SK-N-SH (cell line): ENCODE data around the gene PHAF1. TPM values are rescaled to one million over a fixed set of nuclear protein-coding genes. Genes with fewer than 3 reads are reported as not detected.

Experiments used
- CTCF ChIA-PET: fragments of 300-600, 350-600 bp; formaldehyde crosslinking; extraction: SDS; loops from one replicate; lab custom pipeline; 2021; lab: Yijun Ruan, JAX
- POLR2A ChIA-PET: fragments of 350-600 bp; sonication (Branson Sonifier 250); formaldehyde crosslinking; extraction: SDS; loops from one replicate; lab custom pipeline; 2020; ENCODE audit warnings: antibody characterized with exemption, inconsistent platforms; lab: Yijun Ruan, JAX
- DNase-seq: peaks from one replicate; pipeline ENCODE4 v3.0.0; 2012
- H2AFZ ChIP-seq: fragments of 200-600 bp; sonication (generic); 2 replicates; pipeline ENCODE4 v1.8.1; 2016; ENCODE audit warnings: antibody characterized with exemption, mild to moderate bottlenecking, low read depth
- H3F3A ChIP-seq: fragments of 200-600 bp; sonication (generic); replicated peaks from 2 replicates; pipeline ENCODE3; 2016; ENCODE audit warnings: antibody characterized with exemption, mild to moderate bottlenecking; ENCODE audit not compliant: insufficient read depth
- H3K27ac ChIP-seq, 2 experiments: fragments of 200-500 bp in 1 of 2; fragments of 200-600 bp in 1 of 2; sonication (Bioruptor generic) in 1 of 2; sonication (generic), shearing (Covaris generic) in 1 of 2; 2 replicates each; pipeline versions ENCODE4 v1.5.1 to v1.6.1; 2014 to 2016; ENCODE audit warnings: low read depth in 2 of 2, inconsistent platforms in 1 of 2, low read length in 1 of 2, mild to moderate bottlenecking in 1 of 2, mixed read lengths in 1 of 2
- H3K27me3 ChIP-seq: fragments of 200-600 bp; sonication (generic), shearing (Covaris generic); 2 replicates; pipeline ENCODE4 v1.6.1; 2016; ENCODE audit warnings: mixed run types; ENCODE audit not compliant: insufficient read depth
- H3K36me3 ChIP-seq, 2 experiments: fragments of 200-500 bp in 1 of 2; fragments of 200-600 bp in 1 of 2; sonication (Bioruptor generic) in 1 of 2; sonication (generic) in 1 of 2; replicated peaks in 1 of 2; 2 replicates each; pipeline versions ENCODE3 to v1.5.1; 2014 to 2016; ENCODE audit warnings: low read length in 1 of 2, mild to moderate bottlenecking in 1 of 2; ENCODE audit not compliant: insufficient read depth in 2 of 2, control insufficient read depth in 1 of 2
- H3K4me1 ChIP-seq, 2 experiments: fragments of 200-500 bp in 1 of 2; fragments of 200-600 bp in 1 of 2; sonication (Bioruptor generic) in 1 of 2; sonication (generic), shearing (Covaris generic) in 1 of 2; 2 replicates each; pipeline versions ENCODE4 v1.5.1 to v1.6.1; 2014 to 2016; ENCODE audit warnings: low read depth in 1 of 2, low read length in 1 of 2, mixed run types in 1 of 2; ENCODE audit not compliant: insufficient read depth in 2 of 2, control insufficient read depth in 1 of 2
- H3K4me2 ChIP-seq: fragments of 200-600 bp; sonication (generic), shearing (Covaris generic); 2 replicates; pipeline ENCODE4 v1.6.1; 2017; ENCODE audit warnings: mixed run types
- H3K4me3 ChIP-seq, 2 experiments: fragments of 200-500 bp in 1 of 2; fragments of 200-600 bp in 1 of 2; sonication (Bioruptor generic) in 1 of 2; sonication (generic), shearing (Covaris generic) in 1 of 2; 2 replicates each; pipeline versions ENCODE4 v1.5.1 to v1.8.1; 2014 to 2016; ENCODE audit warnings: low read depth in 2 of 2, inconsistent platforms in 1 of 2, low read length in 1 of 2, mild to moderate bottlenecking in 1 of 2, mixed read lengths in 1 of 2, moderate library complexity in 1 of 2
- H3K79me2 ChIP-seq: fragments of 200-600 bp; sonication (generic); 2 replicates; pipeline ENCODE4 v1.8.1; 2017; ENCODE audit warnings: mild to moderate bottlenecking; ENCODE audit not compliant: insufficient read depth
- H3K9ac ChIP-seq: fragments of 200-600 bp; sonication (generic); 2 replicates; pipeline ENCODE4 v1.6.1; 2017; ENCODE audit warnings: mixed run types
- H3K9me2 ChIP-seq: fragments of 200-600 bp; sonication (generic); 2 replicates; pipeline ENCODE4 v1.6.1; 2017; ENCODE audit warnings: mixed run types
- H3K9me3 ChIP-seq: fragments of 200-600 bp; sonication (generic); 2 replicates; pipeline ENCODE4 v1.6.1; 2017; ENCODE audit warnings: mixed run types, mild to moderate bottlenecking, moderate library complexity
- H4K20me1 ChIP-seq: fragments of 200-600 bp; sonication (generic); 2 replicates; pipeline ENCODE4 v1.6.1; 2017; ENCODE audit warnings: mild to moderate bottlenecking, mixed run types; ENCODE audit not compliant: insufficient read depth
- CHD2 ChIP-seq: fragments of 150-350 bp; IDR thresholded peaks from 2 replicates; pipeline ENCODE4 v1.6.1; 2018; ENCODE audit warnings: low read length; ENCODE audit not compliant: partially characterized antibody
- FOXJ3 ChIP-seq: sonication (generic); formaldehyde crosslinking; IDR thresholded peaks from 2 replicates; pipeline ENCODE4 v1.5.1; 2020; ENCODE audit warnings: mild to moderate bottlenecking, missing genetic modification reagents
- FOXM1 ChIP-seq: IDR thresholded peaks from 2 replicates; pipeline ENCODE4 v1.4.0; 2012; ENCODE audit warnings: low read depth, mild to moderate bottlenecking
- GABPA ChIP-seq: IDR thresholded peaks from 2 replicates; pipeline ENCODE4 v1.4.0; 2012; ENCODE audit warnings: low read depth, mild to moderate bottlenecking
- JUND ChIP-seq: IDR thresholded peaks from 2 replicates; pipeline ENCODE4 v1.4.0; 2012
- MAX ChIP-seq: IDR thresholded peaks from 2 replicates; pipeline ENCODE4 v1.4.0; 2012; ENCODE audit warnings: low read depth
- PBX3 ChIP-seq: IDR thresholded peaks from 2 replicates; pipeline ENCODE4; 2012
- POLR2AphosphoS5 ChIP-seq: IDR thresholded peaks from 2 replicates; pipeline ENCODE4 v1.6.1; 2012; ENCODE audit warnings: low read depth, low read length
- RCOR1 ChIP-seq: fragments of 150-350 bp; IDR thresholded peaks from 2 replicates; pipeline ENCODE4 v1.6.1; 2017; ENCODE audit warnings: antibody characterized with exemption, low read length
- RFX5 ChIP-seq: IDR thresholded peaks from 2 replicates; pipeline ENCODE4 v1.6.1; 2012; ENCODE audit warnings: mild to moderate bottlenecking, improper control_type of control experiment, low read length
- SMC3 ChIP-seq: IDR thresholded peaks from 2 replicates; pipeline ENCODE4 v1.6.1; 2012; ENCODE audit warnings: low read depth, low read length, improper control_type of control experiment
- TEAD4 ChIP-seq: IDR thresholded peaks from 2 replicates; pipeline ENCODE4 v1.4.0; 2012; ENCODE audit warnings: mild to moderate bottlenecking, borderline replicate concordance; ENCODE audit not compliant: insufficient read depth
- USF1 ChIP-seq: IDR thresholded peaks from 2 replicates; pipeline ENCODE4 v1.4.0; 2012; ENCODE audit warnings: low read depth, borderline replicate concordance
- USF2 ChIP-seq: fragments of 150-350 bp; IDR thresholded peaks from 2 replicates; pipeline ENCODE4 v1.6.1; 2017; ENCODE audit warnings: antibody characterized with exemption, low read length, low read depth, borderline replicate concordance
- YY1 ChIP-seq: IDR thresholded peaks from 2 replicates; pipeline ENCODE4 v1.4.0; 2012; ENCODE audit warnings: low read depth, mild to moderate bottlenecking
- WGBS: methylation state at CpG from one replicate; pipeline ENCODE4 v1.1.6; 2017; ENCODE audit warnings: low lambda C conversion rate; 5-methylcytosine and 5-hydroxymethylcytosine counted together
- polyA plus RNA-seq, 3 experiments: library from polyadenylated mRNA; depleted of rRNA; stranded (reverse); fragments of >200 nt; gene quantifications; 2 replicates each; pipeline ENCODE4 v1.2.3, GENCODE V29; 2012
- TF ChIP-seq, protein P1 (sequence below): fragments of 200-600 bp; sonication (generic); IDR thresholded peaks from 2 replicates; pipeline ENCODE4 v1.6.1; 2017; ENCODE audit warnings: antibody characterized with exemption, mild to moderate bottlenecking, moderate library complexity

PHAF1 gene
- polyA plus RNA-seq, 1 of the 3 experiments (the other 2 are of a cell fraction), result 17.3 TPM

DNA sequence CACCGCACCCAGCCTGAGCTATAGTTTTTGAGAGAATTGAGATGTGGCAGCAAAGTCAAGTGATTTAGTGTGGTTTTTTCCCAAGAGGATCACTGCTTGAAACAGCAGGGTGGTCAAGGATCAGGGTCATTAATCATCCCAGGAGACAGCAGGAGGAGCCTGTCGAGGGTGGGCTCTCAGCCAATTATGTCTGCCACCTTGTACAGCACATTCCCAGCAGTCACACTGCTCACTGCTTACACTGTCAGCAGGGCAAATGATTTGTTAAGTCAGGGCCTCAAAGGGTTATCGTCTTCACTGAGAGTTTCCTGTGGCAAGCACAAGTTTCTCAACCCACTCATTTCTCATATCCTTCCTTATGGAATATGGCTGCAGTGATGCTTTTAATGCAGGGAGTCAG, 27.9 kb downstream of the PHAF1 start:
- ChIA-PET POLR2A (no interaction called here), CTCF (interaction anchor here (0.9 to 7.9 kb wide), 3 partner anchors 8 to 113 kb away, joined by 3 to 50 read pairs (median 6); no protein-coding TSS in a partner anchor)
- H3K36me3 ChIP-seq, result peaks cover 52 to 60% of the 10 kb centered on the region in 2 experiments
- no peaks in the 10 kb centered on the region for H4K20me1 ChIP-seq
- H3K4me1 ChIP-seq, result no peaks in the 10 kb centered on the region
- H3K27ac ChIP-seq, result no peak overlapping the region
- H3K9ac ChIP-seq, result no peak overlapping the region
- no peak for DNase-seq
- no peak for TF ChIP-seq USF2
- no peak for TF ChIP-seq FOXM1
- 0 out of 2 replicates have a peak, but pooled peaks have one; percentile 25 for TF ChIP-seq PBX3
- TF ChIP-seq GABPA, result no peak
- TF ChIP-seq JUND, result no peak
- TF ChIP-seq CHD2, result no peak
- no peak for TF ChIP-seq YY1
- no peak overlapping the region for H3K4me2 ChIP-seq
- 0 out of 2 replicates have a peak, but pooled peaks cover 2% of the 10 kb centered on the region for H3K79me2 ChIP-seq
- no peaks in the 10 kb centered on the region for H3F3A ChIP-seq
- H3K9me2 ChIP-seq, result no peaks in the 10 kb centered on the region
- H3K27me3 ChIP-seq, result no peaks in the 10 kb centered on the region
- H3K4me3 ChIP-seq, result no peak overlapping the region
- H2AFZ ChIP-seq, result no peak overlapping the region
- H3K9me3 ChIP-seq, result no peaks in the 10 kb centered on the region
- WGBS, result 59% methylated on average over 2 of the region's 3 CpGs

DNA sequence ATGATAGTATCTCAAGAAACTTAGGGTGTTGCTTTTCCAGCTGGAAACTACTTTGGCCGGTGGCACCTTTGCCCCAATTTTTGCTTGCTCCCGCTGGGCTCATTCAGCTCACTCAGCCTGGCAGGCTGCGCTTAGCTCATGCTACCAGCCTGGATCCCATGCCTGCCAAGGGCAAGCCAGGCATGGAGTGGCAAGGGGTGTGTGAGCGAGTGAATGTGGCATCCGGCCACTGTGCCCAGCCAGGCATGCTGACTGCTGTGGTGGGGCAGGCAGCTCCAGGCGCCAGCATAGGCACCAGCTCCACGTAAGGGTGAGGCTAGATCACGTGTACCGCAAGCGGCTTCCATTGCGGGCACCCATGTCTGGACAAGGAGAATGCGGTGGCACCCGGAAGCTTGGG, 31.6 kb downstream of the PHAF1 start:
- Histone ChIP-seq H2AFZ (no peak overlapping the region), H3K9ac (no peak overlapping the region), H3K27me3 (no peaks in the 10 kb centered on the region), H3K79me2 (0 out of 2 replicates have a peak, but pooled peaks cover 2% of the 10 kb centered on the region), H3K4me1 (no peaks in the 10 kb centered on the region), H4K20me1 (no peaks in the 10 kb centered on the region), H3K27ac (no peak overlapping the region), H3K9me2 (no peaks in the 10 kb centered on the region), H3F3A (no peaks in the 10 kb centered on the region), H3K4me3 (no peak overlapping the region), H3K4me2 (no peak overlapping the region)
- ChIA-PET CTCF (interaction anchor here (1.1 to 7.9 kb wide), 4 partner anchors 14 to 194 kb away, joined by 3 to 50 read pairs (median 6); partner anchors contain the start of genes FBXL8 and TRADD), POLR2A (interaction anchor here (1.3 kb wide), 1 partner anchor 10 kb away, joined by 4 read pairs; the partner anchor contains the start of gene B3GNT9)
- 96% methylated on average over 8 of the region's 13 CpGs for WGBS
- DNase-seq, result no peak
- TF ChIP-seq CHD2 (no peak), TEAD4 (no peak), FOXJ3 (CRISPR knock-in tag) (no peak), MAX (no peak), PBX3 (no peak), POLR2AphosphoS5 (no peak), RCOR1 (no peak), SMC3 (no peak), USF1 (no peak), RFX5 (no peak)
- TF ChIP-seq, protein P1, sequence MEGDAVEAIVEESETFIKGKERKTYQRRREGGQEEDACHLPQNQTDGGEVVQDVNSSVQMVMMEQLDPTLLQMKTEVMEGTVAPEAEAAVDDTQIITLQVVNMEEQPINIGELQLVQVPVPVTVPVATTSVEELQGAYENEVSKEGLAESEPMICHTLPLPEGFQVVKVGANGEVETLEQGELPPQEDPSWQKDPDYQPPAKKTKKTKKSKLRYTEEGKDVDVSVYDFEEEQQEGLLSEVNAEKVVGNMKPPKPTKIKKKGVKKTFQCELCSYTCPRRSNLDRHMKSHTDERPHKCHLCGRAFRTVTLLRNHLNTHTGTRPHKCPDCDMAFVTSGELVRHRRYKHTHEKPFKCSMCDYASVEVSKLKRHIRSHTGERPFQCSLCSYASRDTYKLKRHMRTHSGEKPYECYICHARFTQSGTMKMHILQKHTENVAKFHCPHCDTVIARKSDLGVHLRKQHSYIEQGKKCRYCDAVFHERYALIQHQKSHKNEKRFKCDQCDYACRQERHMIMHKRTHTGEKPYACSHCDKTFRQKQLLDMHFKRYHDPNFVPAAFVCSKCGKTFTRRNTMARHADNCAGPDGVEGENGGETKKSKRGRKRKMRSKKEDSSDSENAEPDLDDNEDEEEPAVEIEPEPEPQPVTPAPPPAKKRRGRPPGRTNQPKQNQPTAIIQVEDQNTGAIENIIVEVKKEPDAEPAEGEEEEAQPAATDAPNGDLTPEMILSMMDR, result no peak
- TF ChIP-seq, all 33 proteins: peak for 0
- Histone ChIP-seq H3K36me3 (peaks cover 43 to 66% of the 10 kb centered on the region in 2 experiments), H3K9me3 (no peaks in the 10 kb centered on the region)
